H54 (cell line): Measurements from ENCODE around the gene THSD4.

Source experiments
- DNase-seq: peaks from one replicate; pipeline ENCODE4 v3.0.0; 2011; ENCODE audit warnings: low spot score, mixed read lengths; ENCODE audit not compliant: insufficient read length
- FAIRE-seq: peaks from 3 replicates; lab custom pipeline; 2011; peaks lifted over from hg19 to GRCh38; lab: Jason Lieb, UNC
- POLR2A ChIP-seq: IDR thresholded peaks from 2 replicates; pipeline ENCODE4 v1.6.1; 2011; ENCODE audit warnings: low read depth, mild to moderate bottlenecking, low read length

THSD4 gene

DNA sequence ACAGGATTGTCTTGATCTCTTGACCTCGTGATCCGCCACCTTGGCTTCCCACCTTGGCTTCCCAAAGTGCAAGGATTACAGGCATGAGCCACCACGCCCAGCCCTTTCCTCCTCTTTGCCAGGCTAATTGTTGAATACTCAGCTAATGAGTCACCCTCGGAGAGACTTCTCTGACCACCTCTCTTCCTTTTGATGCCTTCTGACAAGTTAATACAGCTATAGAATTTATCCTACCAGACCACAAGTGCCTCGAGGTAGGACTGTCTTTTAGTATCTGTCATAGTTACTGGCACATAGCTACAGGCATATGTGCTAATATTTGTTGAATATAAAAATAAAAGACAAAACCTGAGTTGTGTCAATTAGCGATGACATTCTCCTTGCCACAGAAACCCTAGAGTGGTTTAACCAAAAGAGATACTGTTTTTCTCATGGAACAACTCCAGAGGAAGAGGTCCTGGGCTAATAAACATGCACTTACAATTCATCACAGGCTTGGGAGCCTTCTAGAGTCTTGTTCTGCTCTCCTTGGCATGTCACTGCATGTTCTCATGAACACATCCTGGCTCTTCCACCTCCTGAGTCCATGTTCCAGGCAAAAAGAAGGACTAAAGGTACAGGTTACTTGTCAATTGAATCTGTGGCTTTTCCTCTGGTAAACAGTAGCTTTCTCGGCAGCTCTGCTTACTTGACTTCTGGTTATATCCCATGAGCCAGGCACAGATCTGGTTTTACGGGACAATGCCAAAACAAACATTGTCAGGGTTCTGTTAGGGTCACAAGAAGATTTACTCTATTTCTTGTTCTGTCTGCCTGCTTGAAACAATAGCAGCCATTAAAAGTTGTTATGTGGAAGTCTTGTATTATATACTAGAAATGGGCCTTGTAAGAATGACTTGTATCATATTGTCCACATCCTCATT is 332.3 kb downstream of the THSD4 start:
- peak; percentile 35 for DNase-seq
- TF ChIP-seq POLR2A, result no peak
- FAIRE-seq, result no peak

DNA sequence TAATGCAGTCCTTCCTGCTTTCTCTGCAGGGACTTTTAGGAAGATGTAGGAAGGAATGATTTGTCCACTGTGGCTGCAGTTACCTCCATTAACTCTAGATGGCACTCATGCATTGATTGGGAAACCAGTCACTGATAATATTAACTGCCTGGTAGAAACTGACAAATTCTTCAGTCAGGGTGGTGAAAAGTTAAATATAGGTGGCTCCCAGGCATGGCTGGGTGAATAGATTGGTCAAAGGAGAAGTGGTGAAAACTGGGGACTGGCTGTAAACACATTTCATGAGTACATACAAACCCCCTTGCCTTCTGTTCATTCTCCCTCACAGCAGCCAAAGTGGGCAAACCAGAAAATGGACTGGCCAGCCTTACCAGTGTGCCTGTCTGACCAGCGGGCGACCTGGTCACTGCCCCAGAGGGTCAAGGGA is 333.4 kb downstream of the THSD4 start:
- FAIRE-seq, result no peak
- no peak for DNase-seq
- no peak for TF ChIP-seq POLR2A

DNA sequence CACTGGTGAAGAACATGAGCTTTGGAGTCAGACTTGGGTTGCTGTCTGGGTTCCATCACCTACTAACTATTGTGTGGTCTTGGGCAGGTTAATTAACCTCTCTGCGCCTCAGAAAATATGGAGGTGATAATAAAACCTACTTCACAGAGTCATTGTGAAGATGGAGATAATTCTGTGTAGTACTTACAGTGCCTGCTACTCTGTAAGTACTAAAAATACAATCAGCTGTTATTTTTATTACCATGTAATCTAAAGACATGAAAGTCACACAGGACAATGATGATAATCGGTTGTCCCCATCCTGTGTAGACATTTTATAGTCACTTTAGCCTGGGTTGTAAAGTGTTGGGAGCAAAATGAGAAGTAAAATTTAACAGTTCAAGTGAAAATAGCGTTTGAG is 334.1 kb downstream of the THSD4 start:
- DNase-seq, result no peak
- TF ChIP-seq POLR2A, result no peak
- no peak for FAIRE-seq

DNA sequence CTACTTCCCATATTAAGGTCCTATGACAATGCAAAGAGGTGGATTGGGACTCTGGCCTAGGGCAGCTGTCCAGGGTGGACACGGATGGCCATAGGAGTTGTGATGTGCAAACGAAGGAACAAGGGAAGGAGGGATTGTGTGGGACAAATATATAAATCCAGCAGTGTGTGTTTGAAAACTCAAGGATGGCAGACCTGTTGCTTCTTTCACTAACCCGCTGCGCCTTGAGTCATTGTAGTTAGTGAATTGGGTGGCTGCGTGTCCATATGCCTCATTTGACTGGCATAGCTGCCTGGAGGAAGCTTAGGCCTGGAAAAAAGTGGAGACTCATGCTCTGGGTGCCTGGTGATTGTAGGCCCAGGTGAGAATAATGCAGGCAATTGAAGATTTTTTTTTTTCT is 334.7 kb downstream of the THSD4 start:
- no peak for FAIRE-seq
- DNase-seq, result no peak
- TF ChIP-seq POLR2A, result no peak

DNA sequence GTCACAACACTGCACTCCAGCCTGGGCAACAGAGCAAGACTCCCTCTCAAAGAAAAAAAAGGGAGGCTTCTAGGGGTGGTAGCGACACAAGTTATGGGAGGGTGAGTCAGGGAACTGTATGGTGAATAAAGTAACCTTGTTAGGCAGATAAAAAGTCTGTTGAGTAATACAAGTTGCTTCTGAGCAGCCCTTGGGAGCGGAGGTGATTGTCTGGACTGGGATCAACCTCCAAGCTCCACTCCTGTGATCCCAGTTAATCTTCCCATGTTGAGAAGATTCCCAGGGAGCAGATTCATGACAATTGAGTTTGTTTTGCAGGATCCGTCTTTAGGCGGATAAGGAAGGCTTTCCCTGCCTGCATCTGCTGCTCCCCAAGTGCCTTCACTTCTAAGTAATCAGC is 335.9 kb downstream of the THSD4 start:
- DNase-seq (no peak), FAIRE-seq (no peak)
- TF ChIP-seq POLR2A, result no peak

DNA sequence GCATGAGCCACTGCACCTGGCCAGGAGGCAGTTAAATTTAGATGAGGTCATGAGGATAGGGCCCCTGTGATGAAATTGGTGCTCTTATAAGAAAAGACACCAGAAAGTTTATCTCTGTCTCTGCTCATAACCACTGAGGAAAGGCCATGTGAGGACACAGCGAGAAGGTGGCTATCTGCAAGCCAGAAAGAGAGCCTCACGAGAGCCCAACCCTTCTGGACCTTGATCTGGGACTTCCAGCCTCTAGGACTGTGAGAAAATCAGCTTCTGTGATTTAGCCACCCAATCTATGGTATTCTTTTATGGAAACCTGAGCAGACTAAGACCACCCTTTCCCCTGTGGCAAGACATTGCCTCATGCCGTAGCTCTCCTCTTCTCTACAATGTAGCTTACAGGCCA is 337.6 kb downstream of the THSD4 start:
- FAIRE-seq (no peak), DNase-seq (no peak)
- TF ChIP-seq POLR2A, result no peak

DNA sequence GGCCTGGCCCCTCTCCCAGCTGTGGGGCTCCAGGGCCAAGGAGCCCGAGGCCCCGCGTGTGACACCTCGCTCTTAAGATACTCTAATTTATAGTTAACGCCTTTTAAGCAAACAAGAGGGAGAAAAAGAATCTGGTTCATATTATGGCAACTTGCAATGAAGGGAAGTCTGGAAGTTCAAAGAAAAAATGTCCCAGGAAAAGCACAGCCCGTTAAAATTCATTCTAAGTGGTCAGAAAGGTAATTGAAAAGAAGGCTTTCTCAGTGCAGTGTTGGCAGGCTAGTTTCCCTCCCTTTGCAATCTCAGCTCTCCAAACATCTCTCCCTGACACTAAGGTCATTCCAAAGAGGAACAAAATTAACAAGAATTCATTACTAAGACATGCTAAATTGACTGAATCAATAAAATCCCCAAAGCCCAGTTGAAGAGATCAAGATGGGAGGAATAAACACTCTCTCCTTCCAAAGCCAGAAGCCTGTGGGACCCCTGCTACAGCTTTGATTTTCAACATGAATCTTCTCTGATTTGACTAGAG is 339.3 kb downstream of the THSD4 start:
- FAIRE-seq (no peak), DNase-seq (no peak)
- TF ChIP-seq POLR2A, result no peak

DNA sequence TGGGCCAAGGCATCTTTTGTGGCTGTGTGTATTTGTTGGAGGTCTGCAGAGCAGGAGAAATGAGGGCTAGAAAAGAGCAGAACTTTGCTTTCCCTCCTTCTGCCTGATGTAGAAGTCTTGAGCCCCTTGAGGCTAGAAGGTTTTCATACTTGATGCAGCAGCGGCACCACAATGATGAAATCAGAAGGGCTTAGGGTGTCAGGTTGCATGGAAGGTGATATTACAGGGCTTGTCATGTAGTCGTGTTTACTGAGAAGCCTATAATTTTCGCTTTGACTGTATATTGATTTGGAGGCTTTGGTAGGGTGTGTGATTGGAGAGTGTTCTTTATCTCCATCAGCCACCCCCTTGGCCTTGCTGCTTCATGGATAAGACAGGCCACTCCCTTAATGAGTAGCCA is 339.8 kb downstream of the THSD4 start:
- DNase-seq (no peak), FAIRE-seq (no peak)

DNA sequence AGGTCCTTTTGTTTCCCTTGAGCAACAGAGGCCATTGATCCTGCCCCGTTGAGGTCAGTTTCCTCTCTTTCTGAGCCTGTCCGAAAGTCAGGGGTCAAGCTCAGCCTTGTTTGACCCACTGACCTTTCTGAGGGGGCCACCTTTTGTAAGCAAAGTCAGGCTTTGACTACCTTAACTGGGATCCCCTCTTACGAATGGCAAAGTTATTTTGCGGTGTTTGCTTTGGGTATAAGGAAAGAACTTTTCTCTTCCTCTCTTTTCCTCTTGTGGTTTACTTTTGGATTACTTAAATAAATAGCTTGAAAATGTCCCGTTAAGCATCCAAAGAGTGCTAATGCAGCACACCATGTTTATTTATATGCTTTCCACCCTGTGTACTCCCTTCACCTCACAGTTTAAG is 340.6 kb downstream of the THSD4 start:
- no peak for DNase-seq
- TF ChIP-seq POLR2A, result no peak
- FAIRE-seq, result no peak

More for the DNA sequence above, 339.8 kb downstream of the THSD4 start:
- TF ChIP-seq POLR2A, result no peak

DNA sequence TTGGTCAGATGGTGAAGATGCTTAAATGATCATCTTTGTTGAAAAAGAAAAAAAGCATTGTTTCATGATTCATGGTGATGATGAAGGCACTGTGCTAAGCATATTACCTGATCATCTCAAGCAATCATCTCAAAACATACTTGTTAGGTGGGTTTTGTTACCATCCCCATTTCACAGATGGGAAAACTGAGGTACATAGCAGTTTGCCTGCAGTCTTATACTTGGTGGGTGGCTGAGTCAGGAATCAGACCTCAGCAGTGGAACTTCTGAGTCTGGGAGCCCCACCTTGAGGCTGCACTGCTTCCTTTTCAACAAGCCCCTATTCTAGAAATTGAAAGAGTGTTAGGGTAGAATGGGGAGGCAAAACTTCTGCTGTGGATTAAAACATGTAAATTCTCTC is 341.1 kb downstream of the THSD4 start:
- FAIRE-seq (no peak), DNase-seq (no peak)
- no peak for TF ChIP-seq POLR2A

DNA sequence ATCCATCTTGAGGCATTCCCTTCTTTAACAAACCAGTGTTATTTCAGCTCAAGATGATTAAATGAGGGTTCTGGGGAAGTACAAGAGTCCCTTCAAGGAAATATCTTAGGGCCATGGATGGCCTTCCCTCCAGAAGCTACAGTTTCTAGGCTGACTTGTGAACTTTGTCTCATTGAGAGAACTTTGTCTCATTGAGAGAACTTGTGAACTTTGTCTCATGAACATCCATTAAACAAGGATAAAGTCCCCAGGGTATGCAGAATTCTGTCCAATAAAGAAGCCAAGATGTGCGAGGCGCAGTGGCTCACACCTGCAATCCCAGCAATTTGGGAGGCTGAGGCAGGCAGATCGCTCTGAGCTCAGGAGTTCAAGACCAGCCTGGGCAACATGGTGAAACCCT is 341.5 kb downstream of the THSD4 start:
- TF ChIP-seq POLR2A, result no peak
- FAIRE-seq (no peak), DNase-seq (no peak)

DNA sequence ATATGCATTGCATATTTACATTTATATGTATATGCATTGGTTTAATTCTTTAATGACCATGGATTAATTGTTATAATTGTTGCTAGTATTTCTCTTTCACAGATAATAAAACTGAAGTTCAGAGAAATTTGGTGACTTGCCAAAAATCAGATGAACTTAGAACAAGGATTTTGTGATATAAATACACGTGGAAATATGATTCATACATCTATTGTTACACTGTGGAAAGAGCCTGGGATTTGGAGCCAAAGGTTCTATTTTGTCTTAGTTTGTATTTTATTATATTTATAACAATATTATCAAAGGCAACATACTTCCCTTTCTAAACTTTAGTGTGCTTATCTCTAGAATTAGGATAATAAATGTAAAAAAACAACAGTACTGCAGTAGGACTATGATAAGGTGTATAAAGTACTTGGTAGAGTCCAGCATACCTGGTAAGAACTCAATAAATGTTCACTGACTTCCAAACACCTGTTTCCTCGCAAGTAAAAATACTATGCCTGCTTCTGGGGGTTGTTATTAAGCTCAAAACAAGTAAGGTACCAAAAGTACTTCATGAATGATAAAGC is 342.9 kb downstream of the THSD4 start:
- DNase-seq (no peak), FAIRE-seq (no peak)
- TF ChIP-seq POLR2A, result no peak

DNA sequence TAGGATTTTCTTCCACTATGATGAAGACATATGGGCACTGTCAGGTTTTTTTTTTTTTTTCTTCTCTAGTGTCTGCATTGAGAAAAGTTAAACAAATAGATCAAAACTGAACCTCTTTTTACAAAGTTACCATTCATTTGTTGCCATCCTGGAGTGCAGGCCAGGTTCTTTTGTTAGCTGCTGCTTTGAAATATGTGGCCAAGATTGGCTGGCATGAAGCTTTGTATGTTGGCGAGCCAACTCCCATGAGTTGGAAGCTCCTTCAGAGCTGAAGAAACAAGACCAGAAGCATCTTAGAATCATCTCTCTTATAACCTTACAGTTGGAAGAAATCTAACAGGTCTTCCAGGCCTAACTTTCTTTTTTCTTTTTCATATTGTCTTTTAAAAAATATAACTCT is 346.5 kb downstream of the THSD4 start:
- FAIRE-seq (no peak), DNase-seq (no peak)
- no peak for TF ChIP-seq POLR2A

DNA sequence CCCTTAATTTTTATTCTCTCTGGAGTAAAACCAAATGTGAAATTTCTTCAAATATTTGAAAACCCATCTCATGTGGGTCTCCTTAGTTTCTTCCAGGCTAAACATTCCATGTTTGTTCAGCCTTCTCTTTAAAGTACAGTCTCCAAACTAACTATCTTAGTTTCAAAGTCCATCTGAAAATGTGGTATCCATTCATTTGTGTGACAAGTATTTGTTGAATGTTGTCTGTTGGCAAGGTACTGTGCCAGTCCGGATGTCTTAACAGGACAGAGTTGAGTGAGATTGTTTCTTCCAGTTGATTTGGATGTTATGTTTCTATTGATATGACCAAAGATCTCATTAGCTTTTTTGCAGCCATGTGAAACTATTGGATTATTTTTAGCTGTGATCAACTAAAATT is 347.4 kb downstream of the THSD4 start:
- TF ChIP-seq POLR2A, result no peak
- no peak for FAIRE-seq
- DNase-seq, result no peak

DNA sequence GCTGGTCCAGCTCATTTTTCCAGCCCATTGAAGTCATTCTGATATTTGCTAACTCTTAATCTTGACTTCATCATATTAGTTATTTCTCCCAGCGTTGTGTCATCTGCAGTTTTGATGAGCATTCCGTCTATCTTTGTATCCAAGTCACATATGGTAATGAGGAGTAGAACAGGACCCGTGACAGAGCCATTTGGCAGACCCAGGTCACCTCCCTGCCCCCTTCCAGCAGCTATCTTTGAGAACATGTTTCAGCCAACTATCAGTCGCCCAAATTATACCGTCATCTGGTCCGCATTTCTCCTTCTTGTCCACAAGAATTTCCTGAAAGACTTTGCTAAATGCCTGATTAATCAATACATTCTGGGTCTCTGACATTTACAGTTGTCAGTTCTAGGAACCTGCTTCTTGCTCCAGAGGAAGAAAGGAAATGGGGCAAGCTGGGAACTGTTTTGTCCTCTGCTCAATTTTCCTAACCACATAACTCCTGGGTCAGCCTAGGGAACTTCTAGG is 347.9 kb downstream of the THSD4 start:
- TF ChIP-seq POLR2A, result no peak
- FAIRE-seq, result no peak
- no peak for DNase-seq
